HG02798 (cell line): ENCODE data around the gene TFCP2L1.

Source experiments
- ATAC-seq: cut with Tn5 transposase; IDR thresholded peaks from one replicate; pipeline ENCODE4 v1.9.1; 2021; ENCODE audit warnings: mild to moderate bottlenecking; ENCODE audit not compliant: unreplicated experiment, poor library complexity

Gene TFCP2L1

DNA sequence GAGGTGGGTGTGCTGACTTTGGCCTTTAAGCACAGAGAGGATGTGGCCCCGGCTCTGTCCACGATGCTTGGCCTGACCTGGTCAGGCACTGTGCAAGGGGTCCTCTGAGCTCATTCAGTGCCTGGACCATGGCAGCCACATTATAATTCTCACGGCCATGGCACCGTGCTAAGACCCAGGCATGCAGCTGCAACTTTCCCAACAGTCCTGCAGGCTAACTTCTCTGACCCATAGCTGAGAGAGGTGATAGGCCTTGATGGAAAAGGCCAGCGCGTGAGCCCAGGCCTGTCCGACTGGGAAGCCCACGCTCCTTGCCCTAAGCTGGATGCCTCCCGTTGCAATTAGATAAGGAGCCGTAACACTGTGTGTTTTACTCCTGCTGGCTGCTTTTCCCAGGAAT, 99.9 kb downstream of the TFCP2L1 start:
- ATAC-seq: no peak

DNA sequence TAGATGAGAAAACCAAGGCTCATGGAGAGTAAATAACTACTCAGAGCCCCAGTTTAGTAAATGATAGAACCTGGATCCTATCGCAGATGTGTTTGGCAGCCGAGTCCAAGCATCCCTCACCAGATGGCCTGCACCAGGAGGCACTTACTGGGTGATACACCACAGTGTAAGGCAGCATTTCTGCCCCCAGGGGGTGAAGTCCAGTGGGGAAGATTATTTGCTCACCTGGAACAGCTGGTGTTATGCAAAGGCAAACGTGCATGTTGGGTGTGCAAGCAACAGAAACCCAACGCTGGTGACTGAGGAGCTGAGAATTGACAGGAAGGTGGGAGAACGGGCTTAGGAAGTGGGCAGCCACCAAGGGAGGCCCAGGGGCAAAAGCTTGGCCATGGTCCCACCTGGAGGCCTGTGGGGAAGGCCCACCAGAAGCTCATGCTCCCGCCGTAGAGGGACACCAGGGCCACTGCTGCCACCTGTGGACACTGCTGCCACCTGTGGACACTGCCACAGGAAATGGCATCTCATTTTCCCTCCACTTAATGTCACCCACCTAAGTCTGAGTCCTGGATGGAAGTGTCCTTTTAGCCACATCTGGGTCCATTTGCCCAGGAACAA, 100.6 kb downstream of the TFCP2L1 start:
- ATAC-seq: no peak

DNA sequence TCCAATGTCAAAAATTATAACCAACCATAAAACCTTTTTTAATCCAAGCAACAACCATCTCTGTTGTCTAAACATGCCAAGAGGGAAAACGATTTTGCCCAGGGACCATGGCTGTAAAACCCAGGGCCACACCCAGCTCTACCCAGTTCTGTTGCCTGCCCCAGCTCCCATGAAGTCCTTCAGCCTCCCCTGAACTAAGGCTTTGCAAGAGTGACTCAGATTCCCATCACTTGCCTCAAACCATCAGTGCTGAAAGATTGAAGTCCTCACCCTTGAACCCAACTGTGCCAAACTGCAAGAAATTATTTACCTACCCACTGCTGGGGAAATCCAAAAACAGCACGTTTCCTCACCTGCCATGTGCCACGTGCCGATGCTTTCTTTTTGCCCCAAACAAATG, 102.5 kb downstream of the TFCP2L1 start:
- ATAC-seq: no peak

DNA sequence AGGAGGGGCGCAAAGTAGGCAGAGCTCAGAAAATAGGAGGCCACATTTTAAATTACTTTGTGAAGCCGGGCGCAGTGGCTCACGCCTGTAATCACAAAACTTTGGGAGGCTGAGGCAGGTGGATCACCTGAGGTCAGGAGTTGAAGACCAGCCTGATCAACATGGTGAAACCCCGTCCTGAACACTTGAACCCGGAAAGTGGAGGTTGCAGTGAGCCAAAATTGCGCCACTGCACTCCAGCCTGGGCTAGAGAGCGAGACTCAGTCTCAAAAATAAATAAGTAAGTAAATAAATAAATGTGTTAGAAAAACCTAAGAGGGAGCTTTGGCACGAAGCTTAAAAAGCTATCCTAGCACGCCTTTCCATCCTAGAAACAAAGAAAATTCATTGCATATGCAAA, 105.5 kb downstream of the TFCP2L1 start:
- ATAC-seq: no peak

DNA sequence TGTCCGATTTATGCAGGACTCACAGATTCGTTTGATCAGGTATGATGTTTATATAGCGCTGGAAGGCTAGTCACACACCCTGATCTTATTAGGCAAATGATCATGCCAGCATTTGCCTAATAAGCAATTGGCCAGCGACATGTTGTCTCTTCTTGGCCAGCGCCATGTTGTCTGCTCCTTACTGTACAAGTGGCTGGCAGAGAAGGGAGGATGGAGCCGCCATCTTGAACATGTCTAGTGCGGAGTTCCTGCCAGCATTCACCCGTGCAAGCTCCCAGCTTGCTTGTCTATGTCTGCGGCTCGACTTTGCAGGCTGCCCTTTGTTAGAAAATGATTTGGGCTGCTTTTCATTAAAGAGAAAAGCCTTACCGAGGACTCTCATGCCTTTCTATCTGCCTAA, 106.3 kb downstream of the TFCP2L1 start:
- no peak for ATAC-seq

DNA sequence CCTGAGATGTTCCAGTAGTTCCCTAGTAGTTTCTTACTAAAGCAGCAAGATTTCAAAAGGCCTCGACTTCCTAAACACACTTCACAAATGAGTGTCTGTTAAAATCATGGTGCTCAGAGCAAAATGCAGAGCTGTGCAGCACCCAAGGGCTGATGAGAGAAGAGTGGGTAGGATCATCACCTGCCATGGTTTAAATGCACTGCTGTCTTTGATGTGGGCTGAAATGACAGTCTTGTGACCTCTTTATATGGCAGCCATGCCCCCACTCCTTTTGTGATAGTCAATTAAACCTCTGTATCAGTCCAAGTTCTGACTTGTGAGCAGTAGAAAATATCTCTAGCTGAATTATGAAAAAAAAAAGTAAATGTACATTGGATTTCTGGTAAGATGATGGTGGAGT, 107.1 kb downstream of the TFCP2L1 start:
- ATAC-seq: no peak

DNA sequence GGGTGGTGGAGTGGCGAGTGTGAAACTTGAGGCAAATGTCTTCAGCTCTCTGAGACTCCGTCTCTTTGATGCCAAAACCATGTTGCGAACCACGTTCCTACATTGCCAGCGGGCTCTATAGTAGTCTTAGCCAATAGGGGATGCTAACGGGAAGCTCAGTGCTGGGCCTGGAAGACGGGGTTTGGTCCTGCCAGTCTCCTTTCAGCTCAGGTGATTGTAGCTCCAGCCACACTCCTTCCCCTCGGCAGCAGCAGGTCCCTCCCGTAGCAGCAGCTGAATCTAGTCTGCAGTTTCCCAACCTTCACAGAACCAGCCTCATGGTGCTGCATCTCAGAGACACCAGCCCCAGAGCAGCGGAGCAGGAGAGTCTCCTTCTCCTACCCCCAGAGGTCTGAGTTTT, 109.7 kb downstream of the TFCP2L1 start:
- no peak for ATAC-seq

DNA sequence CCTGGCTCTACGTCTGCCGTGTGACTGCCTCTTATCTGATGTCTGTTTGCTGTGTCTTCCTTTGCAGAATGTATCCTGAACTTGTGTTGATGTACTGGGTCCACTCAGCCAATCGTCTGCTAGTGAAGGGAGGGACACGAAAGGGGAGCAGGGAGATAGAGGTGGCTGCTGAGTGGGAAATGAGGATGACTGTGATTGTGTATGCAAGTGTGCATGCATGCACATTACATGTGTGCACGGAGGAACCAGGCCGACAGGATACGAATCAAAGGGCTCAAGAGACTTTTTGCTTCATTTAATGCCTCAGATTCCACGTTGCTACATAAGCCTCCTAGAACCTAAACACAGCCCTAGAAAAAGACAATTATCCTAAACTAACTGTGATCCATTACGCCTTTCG, 111.2 kb downstream of the TFCP2L1 start:
- ATAC-seq: no peak

DNA sequence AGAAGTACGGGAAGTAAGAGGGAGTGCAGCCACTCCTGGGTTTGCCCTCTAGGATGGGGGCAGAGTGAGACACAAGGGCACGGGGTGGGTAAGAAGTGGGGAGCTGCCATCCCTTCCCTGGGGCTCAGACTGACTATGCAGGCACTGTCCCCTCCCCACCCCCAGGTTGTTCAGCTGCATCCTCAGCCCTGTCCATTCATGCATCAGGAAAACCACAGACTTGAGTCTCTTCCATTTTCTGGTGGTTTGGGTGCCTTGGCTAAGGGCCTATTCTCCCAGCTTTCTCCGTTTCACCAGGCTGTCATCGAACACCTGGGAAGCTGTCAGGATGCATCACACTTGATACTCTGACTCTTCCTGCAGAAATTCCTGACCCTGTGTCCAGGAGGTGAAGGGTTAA, 111.9 kb downstream of the TFCP2L1 start:
- ATAC-seq: no peak

DNA sequence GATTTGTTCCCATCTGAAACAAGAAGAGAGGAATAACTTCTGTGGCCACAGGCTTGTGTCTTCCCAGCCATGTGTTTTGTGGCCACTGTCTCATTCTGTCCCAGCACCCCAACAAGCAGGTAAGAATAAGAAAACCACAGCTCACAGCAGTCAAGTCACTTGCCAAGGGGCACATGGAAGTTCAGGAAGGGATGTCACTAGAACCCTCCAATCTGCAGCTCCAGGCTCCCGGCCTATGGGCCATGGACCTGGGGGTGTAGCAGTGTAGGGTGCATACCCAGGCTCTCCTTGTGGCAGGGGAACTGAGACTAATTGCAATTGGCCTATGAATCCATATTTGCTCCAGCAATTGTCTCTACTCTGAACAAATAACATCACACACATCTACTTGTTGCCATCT, 112.5 kb downstream of the TFCP2L1 start:
- ATAC-seq: no peak

DNA sequence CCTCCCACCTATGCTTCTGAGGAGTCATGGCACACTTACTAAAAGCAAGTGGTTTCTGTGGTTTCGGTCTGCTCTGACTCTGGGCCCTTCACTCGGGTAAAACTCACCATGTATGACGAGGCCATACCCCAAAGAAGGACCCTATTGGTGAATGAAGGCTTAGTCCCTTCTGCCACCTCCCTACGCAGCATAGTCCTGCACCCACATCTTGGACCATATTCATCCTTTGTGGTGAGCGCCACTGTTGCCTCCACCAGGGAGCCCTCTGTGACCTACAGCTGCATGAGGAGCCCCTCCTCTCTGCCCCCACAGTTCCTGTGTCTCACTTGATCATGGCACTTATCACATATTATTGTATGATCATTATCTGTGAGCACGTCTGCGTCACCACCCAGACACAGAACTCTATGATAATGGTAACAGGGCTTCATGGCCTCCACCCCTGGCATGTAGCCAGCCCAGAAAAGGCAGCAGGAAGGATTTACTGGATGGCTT, 113.3 kb downstream of the TFCP2L1 start:
- no peak for ATAC-seq

DNA sequence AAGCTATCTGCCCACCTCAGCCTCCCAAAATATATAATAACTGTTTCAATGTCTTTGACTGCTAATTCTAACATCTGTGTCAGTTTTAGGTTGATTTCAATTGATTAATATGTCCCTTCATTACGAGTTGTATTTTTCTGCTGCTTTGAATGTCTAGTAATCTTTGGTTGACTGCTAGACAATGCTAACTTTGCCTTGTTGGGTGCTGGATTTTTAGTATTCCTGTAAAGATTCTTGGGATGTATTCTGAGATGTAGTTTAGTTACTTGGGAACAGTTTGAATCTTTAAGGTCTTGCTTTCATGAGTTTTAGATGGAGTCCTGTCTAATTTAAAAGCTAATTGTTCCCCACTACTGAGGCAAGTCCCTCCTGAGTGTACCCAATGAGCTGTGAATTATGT, 114.4 kb downstream of the TFCP2L1 start:
- ATAC-seq: no peak

DNA sequence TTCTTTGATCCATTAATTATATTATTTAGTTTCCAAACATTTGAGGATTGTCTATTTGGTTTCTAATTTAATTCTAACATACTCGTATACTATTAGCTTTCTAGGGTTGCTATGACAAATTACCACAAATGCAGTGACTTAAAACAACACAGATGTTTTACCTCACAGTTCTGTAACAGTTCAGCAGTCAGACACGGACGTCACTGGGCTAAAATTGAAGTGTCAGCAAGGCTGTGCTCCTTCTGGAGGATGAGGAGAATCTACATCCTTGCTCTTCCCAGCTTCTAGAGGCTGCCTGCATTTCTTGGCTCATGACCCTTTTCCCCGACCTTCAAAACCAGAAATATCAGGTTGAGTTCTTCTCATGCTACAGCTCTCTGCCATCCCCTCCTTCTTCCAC, 117.6 kb downstream of the TFCP2L1 start:
- ATAC-seq: no peak
